ENCODE results near the gene PP2D1. TPM values are rescaled to one million over a fixed set of nuclear protein-coding genes. Genes with fewer than 3 reads are reported as not detected.

The PP2D1 gene
- total RNA-seq, 4 donors from 2014 or later = not detected

DNA sequence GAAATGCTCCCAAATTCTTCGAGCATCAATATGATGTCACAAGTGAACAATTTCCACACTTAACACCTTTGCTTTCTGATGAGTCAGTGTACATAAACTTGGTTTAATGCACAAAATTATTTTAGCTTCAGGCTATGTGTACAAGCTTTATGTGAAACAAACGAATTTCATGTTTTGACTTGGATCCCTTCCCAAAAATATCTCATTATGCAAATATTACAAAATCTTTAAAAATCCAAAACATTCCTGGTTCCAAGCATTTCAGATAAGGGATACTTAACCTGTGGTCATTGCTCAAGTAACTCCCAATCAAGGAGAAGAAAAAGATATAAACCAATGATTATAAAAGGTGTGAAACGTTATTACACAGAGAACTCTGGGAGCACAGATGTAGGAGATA is 40.0 kb downstream of the PP2D1 start:
- no peak for TF ChIP-seq POLR2A (IDR thresholded peaks at IDR 0.05)
- TF ChIP-seq, protein P1, sequence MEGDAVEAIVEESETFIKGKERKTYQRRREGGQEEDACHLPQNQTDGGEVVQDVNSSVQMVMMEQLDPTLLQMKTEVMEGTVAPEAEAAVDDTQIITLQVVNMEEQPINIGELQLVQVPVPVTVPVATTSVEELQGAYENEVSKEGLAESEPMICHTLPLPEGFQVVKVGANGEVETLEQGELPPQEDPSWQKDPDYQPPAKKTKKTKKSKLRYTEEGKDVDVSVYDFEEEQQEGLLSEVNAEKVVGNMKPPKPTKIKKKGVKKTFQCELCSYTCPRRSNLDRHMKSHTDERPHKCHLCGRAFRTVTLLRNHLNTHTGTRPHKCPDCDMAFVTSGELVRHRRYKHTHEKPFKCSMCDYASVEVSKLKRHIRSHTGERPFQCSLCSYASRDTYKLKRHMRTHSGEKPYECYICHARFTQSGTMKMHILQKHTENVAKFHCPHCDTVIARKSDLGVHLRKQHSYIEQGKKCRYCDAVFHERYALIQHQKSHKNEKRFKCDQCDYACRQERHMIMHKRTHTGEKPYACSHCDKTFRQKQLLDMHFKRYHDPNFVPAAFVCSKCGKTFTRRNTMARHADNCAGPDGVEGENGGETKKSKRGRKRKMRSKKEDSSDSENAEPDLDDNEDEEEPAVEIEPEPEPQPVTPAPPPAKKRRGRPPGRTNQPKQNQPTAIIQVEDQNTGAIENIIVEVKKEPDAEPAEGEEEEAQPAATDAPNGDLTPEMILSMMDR (IDR thresholded peaks at IDR 0.05) = no peak
- TF ChIP-seq EP300 (IDR thresholded peaks at IDR 0.05) = no peak
- Histone ChIP-seq H3K27me3 (no peaks in the 10 kb centered on the region), H3K4me1 (peaks cover 0 to 18% (median 0%) of the 10 kb centered on the region in 4 donors), H3K4me3 (no peak overlapping the region), H3K36me3 (peaks cover 0 to 29% (median 0%) of the 10 kb centered on the region in 3 donors), H3K27ac (no peak overlapping the region), H3K9me3 (no peaks in the 10 kb centered on the region)
- no peak for DNase-seq (ENCODE audit: low spot score in 2 of 2)
- 28% methylated on average over 3 of the region's 3 CpGs for WGBS, 2 donors

DNA sequence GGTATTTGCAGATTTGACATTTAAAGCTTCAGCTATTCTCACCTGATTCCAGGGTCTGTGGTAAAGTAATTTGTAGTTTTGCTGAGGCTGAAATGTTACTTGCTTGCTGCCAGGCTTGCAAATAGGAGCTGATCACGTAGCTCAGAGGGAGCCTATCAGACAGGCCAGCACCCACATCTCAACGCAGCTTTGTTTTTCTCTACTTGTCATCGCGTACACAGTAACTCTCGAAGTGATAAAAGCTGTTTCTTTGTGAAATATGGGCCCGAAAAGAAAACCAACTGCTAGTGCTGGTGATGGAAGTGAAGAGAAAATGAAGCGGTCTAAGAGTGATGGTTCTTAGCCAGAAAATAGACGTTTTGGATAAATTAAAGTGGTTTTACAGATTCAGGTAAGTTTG is 41.7 kb downstream of the PP2D1 start:
- H3K27ac ChIP-seq = no peak overlapping the region
- TF ChIP-seq, protein P1 (IDR thresholded peaks at IDR 0.05) = no peak
- TF ChIP-seq POLR2A (IDR thresholded peaks at IDR 0.05) (no peak), EP300 (IDR thresholded peaks at IDR 0.05) (no peak)

DNA sequence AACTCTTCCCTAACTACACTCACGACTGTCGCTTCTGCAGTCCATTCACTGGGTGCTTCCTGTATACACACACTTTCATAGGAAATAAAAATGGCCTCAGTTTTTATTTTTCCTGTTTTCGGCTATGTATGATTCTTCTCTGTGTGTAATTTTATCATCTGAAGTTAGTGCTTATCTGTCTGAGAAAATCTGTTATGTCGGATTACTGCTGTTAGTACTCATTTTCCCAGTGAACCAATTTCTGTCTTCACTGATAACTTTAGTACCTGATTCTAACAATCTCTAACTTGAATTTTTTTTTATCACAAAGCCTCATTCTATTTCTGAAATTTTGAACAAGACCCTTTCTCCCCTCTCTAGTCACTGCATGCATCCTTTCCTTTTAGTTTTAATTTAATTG is 44.3 kb downstream of the PP2D1 start:
- H3K27ac ChIP-seq = no peak overlapping the region
- 89 to 90% methylated on average over 4 of the region's 4 CpGs for WGBS, 2 donors
- DNase-seq (ENCODE audit: low spot score in 2 of 2) = no peak
- no peak overlapping the region for H3K4me3 ChIP-seq
- no peaks in the 10 kb centered on the region for H3K27me3 ChIP-seq
- H3K36me3 ChIP-seq = peaks cover 0 to 8% (median 0%) of the 10 kb centered on the region in 3 donors
- H3K9me3 ChIP-seq = no peaks in the 10 kb centered on the region
- TF ChIP-seq EP300 (IDR thresholded peaks at IDR 0.05) = no peak
- TF ChIP-seq POLR2A (IDR thresholded peaks at IDR 0.05) = no peak
- TF ChIP-seq, protein P1 (IDR thresholded peaks at IDR 0.05) = no peak
- peaks cover 0 to 30% (median 0%) of the 10 kb centered on the region in 4 donors for H3K4me1 ChIP-seq

More for the DNA sequence above, 41.7 kb downstream of the PP2D1 start:
- no peaks in the 10 kb centered on the region for H3K9me3 ChIP-seq
- H3K36me3 ChIP-seq = peaks cover 0 to 13% (median 0%) of the 10 kb centered on the region in 3 donors
- no peak overlapping the region for H3K4me3 ChIP-seq
- H3K27me3 ChIP-seq = no peaks in the 10 kb centered on the region
- peaks cover 0 to 29% (median 0%) of the 10 kb centered on the region in 4 donors for H3K4me1 ChIP-seq
- DNase-seq (ENCODE audit: low spot score in 2 of 2) = no peak
- WGBS, 2 donors = 91 to 92% methylated on average over 8 of the region's 8 CpGs

DNA sequence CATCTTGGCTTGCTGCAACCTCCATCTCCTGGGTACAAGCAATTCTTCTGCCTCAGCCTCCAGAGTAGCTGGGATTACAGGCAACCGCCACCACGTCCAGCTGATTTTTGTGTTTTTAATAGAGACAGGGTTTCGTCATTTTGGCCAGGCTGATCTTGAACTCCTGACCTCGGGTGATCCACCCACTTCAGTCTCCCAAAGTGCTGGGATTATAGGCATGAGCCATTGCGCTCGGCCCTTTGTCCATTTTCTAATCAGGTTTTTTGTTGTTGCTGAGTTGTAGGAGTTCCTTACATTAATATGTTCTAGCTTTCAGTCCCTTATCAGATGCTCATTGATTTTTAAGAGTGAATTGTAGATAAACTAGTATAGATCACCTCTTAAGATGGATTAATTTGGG is 44.9 kb downstream of the PP2D1 start:
- 85 to 87% methylated on average over 6 of the region's 6 CpGs for WGBS, 2 donors
- Histone ChIP-seq H3K4me3 (no peak overlapping the region), H3K36me3 (peaks cover 0 to 8% (median 0%) of the 10 kb centered on the region in 3 donors), H3K27me3 (no peaks in the 10 kb centered on the region), H3K27ac (no peak overlapping the region), H3K4me1 (peaks cover 0 to 32% (median 0%) of the 10 kb centered on the region in 4 donors), H3K9me3 (no peaks in the 10 kb centered on the region)
- no peak for DNase-seq (ENCODE audit: low spot score in 2 of 2)
- no peak for TF ChIP-seq EP300 (IDR thresholded peaks at IDR 0.05)
- TF ChIP-seq POLR2A (IDR thresholded peaks at IDR 0.05) = no peak
- TF ChIP-seq, protein P1 (IDR thresholded peaks at IDR 0.05) = no peak

DNA sequence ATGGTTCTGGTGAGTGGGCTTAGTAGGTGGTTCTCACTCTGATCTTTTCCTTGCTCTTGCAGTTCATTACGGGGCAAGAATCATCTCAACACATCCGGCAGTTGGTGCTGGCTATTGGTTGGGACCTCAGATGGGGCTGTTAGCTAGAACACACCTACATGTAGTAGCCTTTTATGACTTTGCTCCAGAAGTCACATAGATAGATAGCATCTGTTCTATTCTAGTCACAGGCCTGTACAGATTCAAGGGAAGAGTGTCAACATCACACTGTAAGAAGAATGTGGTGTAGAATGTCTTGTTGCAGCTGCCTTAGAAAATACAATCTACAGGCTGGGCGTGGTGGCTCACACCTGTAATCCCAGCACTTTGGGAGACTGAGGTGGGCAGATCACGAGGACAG is 50.1 kb downstream of the PP2D1 start:
- H3K4me3 ChIP-seq = no peak overlapping the region
- TF ChIP-seq POLR2A (IDR thresholded peaks at IDR 0.05) = no peak
- H3K9me3 ChIP-seq = no peaks in the 10 kb centered on the region
- H3K27ac ChIP-seq = no peak overlapping the region
- 93 to 99% methylated on average over 4 of the region's 4 CpGs for WGBS, 2 donors
- DNase-seq (ENCODE audit: low spot score in 2 of 2) = no peak
- no peaks in the 10 kb centered on the region for H3K27me3 ChIP-seq
- H3K4me1 ChIP-seq = peaks cover 0 to 44% (median 0%) of the 10 kb centered on the region in 4 donors
- peaks cover 0 to 19% (median 0%) of the 10 kb centered on the region in 3 donors for H3K36me3 ChIP-seq

DNA sequence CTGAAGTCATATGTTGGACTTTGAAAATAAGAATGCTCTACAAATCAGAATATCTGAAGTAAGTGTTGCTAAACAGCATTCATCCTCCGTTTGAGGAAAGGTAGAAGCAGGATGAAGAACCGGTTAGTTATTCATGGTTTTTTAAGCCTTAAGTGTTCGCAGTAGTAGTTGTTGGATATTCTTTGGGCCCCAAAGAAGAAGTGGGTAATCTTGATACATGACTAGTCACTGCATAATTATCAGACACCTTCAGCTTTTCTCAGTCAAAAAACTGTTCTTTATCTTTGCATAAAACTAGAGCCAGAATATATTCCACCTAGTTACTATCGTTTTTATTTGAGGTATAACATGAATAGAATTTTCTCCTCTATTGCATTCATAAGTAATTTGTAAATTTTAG is 51.4 kb downstream of the PP2D1 start:
- no peak overlapping the region for H3K4me3 ChIP-seq
- WGBS, 2 donors = 87% methylated on average over 4 of the region's 4 CpGs
- peaks cover 0 to 39% (median 0%) of the 10 kb centered on the region in 4 donors for H3K4me1 ChIP-seq
- H3K27ac ChIP-seq = no peak overlapping the region
- H3K36me3 ChIP-seq = peaks cover 0 to 21% (median 0%) of the 10 kb centered on the region in 3 donors
- H3K9me3 ChIP-seq = no peaks in the 10 kb centered on the region
- H3K27me3 ChIP-seq = no peaks in the 10 kb centered on the region
- TF ChIP-seq, protein P1 (IDR thresholded peaks at IDR 0.05) = no peak
- TF ChIP-seq POLR2A (IDR thresholded peaks at IDR 0.05) (no peak), EP300 (IDR thresholded peaks at IDR 0.05) (no peak)
- no peak for DNase-seq (ENCODE audit: low spot score in 2 of 2)

All from tibial nerve (tissue), 4 donors.